HepG2 (cell line): ENCODE measurements around the gene TLCD1. TPM values are rescaled to one million over a fixed set of nuclear protein-coding genes. Genes with fewer than 3 reads are reported as not detected.

ENCODE experiments used
- ADNP ChIP-seq: sonication (generic); formaldehyde crosslinking; IDR thresholded peaks from 2 replicates; pipeline ENCODE4 v1.4.0; 2020; ENCODE audit warnings: missing genetic modification reagents
- CEBPG ChIP-seq: IDR thresholded peaks from 2 replicates; pipeline ENCODE4 v1.6.1; 2016
- ELF4 ChIP-seq: sonication (generic); formaldehyde crosslinking; IDR thresholded peaks from 2 replicates; pipeline ENCODE4 v1.5.0; 2020; ENCODE audit warnings: missing genetic modification reagents, mild to moderate bottlenecking, moderate library complexity, borderline replicate concordance
- FOXO1 ChIP-seq: sonication (generic); formaldehyde crosslinking; IDR thresholded peaks from 2 replicates; pipeline ENCODE4 v1.4.0; 2020; ENCODE audit warnings: missing genetic modification reagents
- GTF2F1 ChIP-seq: fragments of 150-350 bp; IDR thresholded peaks from 2 replicates; pipeline ENCODE4 v1.6.1; 2014; ENCODE audit warnings: low read length
- MTF2 ChIP-seq: sonication (generic); formaldehyde crosslinking; IDR thresholded peaks from 2 replicates; pipeline ENCODE4 v1.5.0; 2020; ENCODE audit warnings: missing genetic modification reagents, borderline replicate concordance
- NFKBIZ ChIP-seq: IDR thresholded peaks from 2 replicates; pipeline ENCODE4 v1.6.1; 2018; ENCODE audit warnings: missing genetic modification reagents, missing compliant biosample characterization
- NONO ChIP-seq, 2 experiments: fragments of 450-650 bp in 1 of 2; sonication (generic) in 1 of 2; formaldehyde crosslinking in 1 of 2; IDR thresholded peaks in 1 of 2; conservative IDR thresholded peaks in 1 of 2; 2 replicates each; pipeline versions ENCODE4 v1.6.1 to v1.8.0; 2017 to 2022; ENCODE audit warnings: mild to moderate bottlenecking in 1 of 2, missing genetic modification reagents in 1 of 2, moderate library complexity in 1 of 2
- PCBP1 ChIP-seq: fragments of 200-400 bp; formaldehyde crosslinking; IDR thresholded peaks from 2 replicates; pipeline ENCODE4 v1.6.1; 2017; ENCODE audit warnings: mild to moderate bottlenecking, low read depth, low read length, borderline replicate concordance
- RXRA ChIP-seq: sonication (generic); formaldehyde crosslinking; IDR thresholded peaks from 2 replicates; pipeline ENCODE4 v1.5.1; 2020; ENCODE audit warnings: missing genetic modification reagents
- SRSF4 ChIP-seq: fragments of 200-400 bp; formaldehyde crosslinking; IDR thresholded peaks from one replicate; pipeline ENCODE4 v1.6.1; 2018; ENCODE audit warnings: mild to moderate bottlenecking, low read depth, low read length, moderate library complexity; ENCODE audit not compliant: poor library complexity, severe bottlenecking
- ZKSCAN1 ChIP-seq: fragments of 150-350 bp; IDR thresholded peaks from 2 replicates; pipeline ENCODE4 v1.6.1; 2014; ENCODE audit warnings: low read length
- ZNF256 ChIP-seq: sonication (generic); formaldehyde crosslinking; conservative IDR thresholded peaks from 2 replicates; pipeline ENCODE4 v1.4.0; 2020; ENCODE audit warnings: missing genetic modification reagents
- ZNF446 ChIP-seq: sonication (generic); formaldehyde crosslinking; IDR thresholded peaks from 2 replicates; pipeline ENCODE4 v1.5.0; 2020; ENCODE audit warnings: mild to moderate bottlenecking, missing genetic modification reagents
- ZNF572 ChIP-seq: sonication (generic); formaldehyde crosslinking; IDR thresholded peaks from 2 replicates; pipeline ENCODE4 v1.5.1; 2020; ENCODE audit warnings: mild to moderate bottlenecking, missing genetic modification reagents
- ZNF614 ChIP-seq: IDR thresholded peaks from 2 replicates; pipeline ENCODE4 v1.6.1; 2018; ENCODE audit warnings: missing biosample characterization, missing genetic modification reagents, inconsistent platforms, borderline replicate concordance
- ZNF670 ChIP-seq: sonication (generic); formaldehyde crosslinking; IDR thresholded peaks from 2 replicates; pipeline ENCODE4 v1.8.0; 2022; ENCODE audit warnings: mild to moderate bottlenecking, missing genetic modification reagents, borderline replicate concordance
- ZNF703 ChIP-seq: sonication (generic); formaldehyde crosslinking; IDR thresholded peaks from 2 replicates; pipeline ENCODE4 v1.5.1; 2020; ENCODE audit warnings: missing genetic modification reagents, mild to moderate bottlenecking, moderate library complexity, borderline replicate concordance
- ZNF75D ChIP-seq: sonication (generic); formaldehyde crosslinking; IDR thresholded peaks from 2 replicates; pipeline ENCODE4 v1.8.1; 2023; ENCODE audit warnings: missing genetic modification reagents, mild to moderate bottlenecking, borderline replicate concordance
- ZNF788 ChIP-seq: sonication (generic); formaldehyde crosslinking; IDR thresholded peaks from 2 replicates; pipeline ENCODE4 v1.5.0; 2020; ENCODE audit warnings: mild to moderate bottlenecking, missing genetic modification reagents, borderline replicate concordance
- ZNF878 ChIP-seq: sonication (generic); formaldehyde crosslinking; IDR thresholded peaks from 2 replicates; pipeline ENCODE4 v1.8.1; 2023; ENCODE audit warnings: mild to moderate bottlenecking, missing genetic modification reagents, moderate library complexity
- polyA plus RNA-seq, 8 experiments: library from polyadenylated mRNA; depleted of rRNA in 3 of 8; stranded (reverse) in 7 of 8; unstranded in 1 of 8; fragments of >200 nt; fragmentation: Illumina TruSeq in 4 of 8; extraction: Trizol in 4 of 8; gene quantifications; 2 replicates each; pipeline versions ENCODE4 v1.2.1 to v1.2.3, GENCODE V29; 2011 to 2016; ENCODE audit warnings: low read depth in 4 of 8, missing spikeins in 1 of 8, mixed read lengths in 1 of 8; ENCODE audit not compliant: insufficient read depth in 1 of 8
- total RNA-seq, 5 experiments: library from RNA; depleted of rRNA; stranded (reverse); fragments of >200 nt; fragmentation: Illumina TruSeq; extraction: Trizol; gene quantifications; 2 replicates each; pipeline ENCODE4 v1.2.3, GENCODE V29; 2016; ENCODE audit warnings: low read depth in 1 of 5
- TF ChIP-seq, protein P1 (sequence below): sonication (generic); formaldehyde crosslinking; IDR thresholded peaks from 2 replicates; pipeline ENCODE4 v1.5.1; 2020; ENCODE audit warnings: missing genetic modification reagents, mild to moderate bottlenecking, borderline replicate concordance
- TF ChIP-seq, protein P2 (sequence below): sonication (generic); formaldehyde crosslinking; IDR thresholded peaks from 2 replicates; pipeline ENCODE4 v1.8.1; 2023; ENCODE audit warnings: mild to moderate bottlenecking, inconsistent platforms, moderate library complexity, missing genetic modification reagents, borderline replicate concordance
- TF ChIP-seq, protein P3 (sequence below): sonication (generic); formaldehyde crosslinking; IDR thresholded peaks from 2 replicates; pipeline ENCODE4 v1.8.0; 2022; ENCODE audit warnings: missing genetic modification reagents, mild to moderate bottlenecking, borderline replicate concordance

TLCD1 gene
- total and polyA plus RNA-seq, 2 of the 13 experiments (the other 11 are each of a cell fraction or from before 2014, with no cell fraction given): 14.9 to 19.6 TPM

DNA sequence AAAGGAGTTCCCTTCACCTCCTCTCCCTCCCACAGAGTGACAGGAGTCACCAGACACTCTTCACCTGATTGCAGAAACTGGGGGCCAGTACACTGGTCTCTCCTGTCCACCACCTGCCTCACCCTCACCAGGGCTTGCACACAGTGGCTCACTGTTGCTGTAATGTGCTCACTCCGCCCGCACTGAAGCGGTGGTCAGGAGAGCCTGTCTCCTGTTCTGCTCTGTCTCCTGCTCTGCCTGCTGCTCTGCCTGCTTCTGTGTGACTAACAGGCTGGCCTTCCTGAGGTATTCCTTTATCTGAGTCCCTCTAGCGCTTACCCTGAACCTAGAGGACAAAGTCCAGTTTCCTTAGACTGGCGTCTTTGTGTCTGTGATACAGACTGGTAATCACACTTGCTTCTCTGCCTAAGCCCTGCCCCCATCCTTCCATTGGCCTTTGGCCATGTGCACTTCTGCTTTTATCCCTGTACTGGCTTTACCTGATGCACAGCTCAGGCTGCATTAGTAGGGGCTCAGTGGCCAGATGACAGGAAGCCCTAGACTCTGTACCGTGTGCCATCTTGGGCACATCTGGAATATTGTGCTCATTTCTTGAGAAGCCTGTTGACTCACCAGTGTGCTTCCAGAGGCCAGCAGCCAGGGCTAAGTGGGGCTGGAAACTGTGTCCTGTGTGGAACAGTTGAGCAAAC, 27.6 kb downstream of the TLCD1 start (continued):
- TF ChIP-seq ZNF446 (CRISPR knock-in tag) (no peak), ZNF788 (CRISPR knock-in tag) (peak; percentile 83; the same call in 1 of the 2 replicates), ZNF614 (CRISPR knock-in tag) (peak; percentile 88), RXRA (CRISPR knock-in tag) (peak; percentile 71), ZNF256 (CRISPR knock-in tag) (no peak), ELF4 (CRISPR knock-in tag) (no peak), NFKBIZ (CRISPR knock-in tag) (peak; percentile 39; the same call in 1 of the 2 replicates), ZKSCAN1 (peak; percentile 66), ZNF670 (CRISPR knock-in tag) (no peak), ZNF703 (CRISPR knock-in tag) (no peak), SRSF4 (no peak), NONO (IDR thresholded peaks at IDR 0.05) (no peak), NONO (CRISPR knock-in tag; conservative IDR thresholded peaks at IDR 0.05) (peak; percentile 91), PCBP1 (no peak), GTF2F1 (no peak), ZNF572 (no peak), ADNP (no peak), FOXO1 (CRISPR knock-in tag) (peak; percentile 81; the same call in 1 of the 2 replicates), MTF2 (CRISPR knock-in tag) (no peak), ZNF878 (CRISPR knock-in tag) (peak; percentile 54; the same call in 1 of the 2 replicates), ZNF75D (CRISPR knock-in tag) (no peak), CEBPG (CRISPR knock-in tag) (peak; percentile 58)
- TF ChIP-seq, protein P1, sequence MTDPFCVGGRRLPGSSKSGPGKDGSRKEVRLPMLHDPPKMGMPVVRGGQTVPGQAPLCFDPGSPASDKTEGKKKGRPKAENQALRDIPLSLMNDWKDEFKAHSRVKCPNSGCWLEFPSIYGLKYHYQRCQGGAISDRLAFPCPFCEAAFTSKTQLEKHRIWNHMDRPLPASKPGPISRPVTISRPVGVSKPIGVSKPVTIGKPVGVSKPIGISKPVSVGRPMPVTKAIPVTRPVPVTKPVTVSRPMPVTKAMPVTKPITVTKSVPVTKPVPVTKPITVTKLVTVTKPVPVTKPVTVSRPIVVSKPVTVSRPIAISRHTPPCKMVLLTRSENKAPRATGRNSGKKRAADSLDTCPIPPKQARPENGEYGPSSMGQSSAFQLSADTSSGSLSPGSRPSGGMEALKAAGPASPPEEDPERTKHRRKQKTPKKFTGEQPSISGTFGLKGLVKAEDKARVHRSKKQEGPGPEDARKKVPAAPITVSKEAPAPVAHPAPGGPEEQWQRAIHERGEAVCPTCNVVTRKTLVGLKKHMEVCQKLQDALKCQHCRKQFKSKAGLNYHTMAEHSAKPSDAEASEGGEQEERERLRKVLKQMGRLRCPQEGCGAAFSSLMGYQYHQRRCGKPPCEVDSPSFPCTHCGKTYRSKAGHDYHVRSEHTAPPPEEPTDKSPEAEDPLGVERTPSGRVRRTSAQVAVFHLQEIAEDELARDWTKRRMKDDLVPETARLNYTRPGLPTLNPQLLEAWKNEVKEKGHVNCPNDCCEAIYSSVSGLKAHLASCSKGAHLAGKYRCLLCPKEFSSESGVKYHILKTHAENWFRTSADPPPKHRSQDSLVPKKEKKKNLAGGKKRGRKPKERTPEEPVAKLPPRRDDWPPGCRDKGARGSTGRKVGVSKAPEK (CRISPR knock-in tag): no peak
- TF ChIP-seq, protein P2, sequence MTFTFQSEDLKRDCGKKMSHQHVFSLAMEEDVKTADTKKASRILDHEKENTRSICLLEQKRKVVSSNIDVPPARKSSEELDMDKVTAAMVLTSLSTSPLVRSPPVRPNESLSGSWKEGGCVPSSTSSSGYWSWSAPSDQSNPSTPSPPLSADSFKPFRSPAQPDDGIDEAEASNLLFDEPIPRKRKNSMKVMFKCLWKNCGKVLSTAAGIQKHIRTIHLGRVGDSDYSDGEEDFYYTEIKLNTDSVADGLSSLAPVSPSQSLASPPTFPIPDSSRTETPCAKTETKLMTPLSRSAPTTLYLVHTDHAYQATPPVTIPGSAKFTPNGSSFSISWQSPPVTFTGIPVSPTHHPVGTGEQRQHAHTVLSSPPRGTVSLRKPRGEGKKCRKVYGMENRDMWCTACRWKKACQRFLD (CRISPR knock-in tag): no peak
- TF ChIP-seq, protein P3, sequence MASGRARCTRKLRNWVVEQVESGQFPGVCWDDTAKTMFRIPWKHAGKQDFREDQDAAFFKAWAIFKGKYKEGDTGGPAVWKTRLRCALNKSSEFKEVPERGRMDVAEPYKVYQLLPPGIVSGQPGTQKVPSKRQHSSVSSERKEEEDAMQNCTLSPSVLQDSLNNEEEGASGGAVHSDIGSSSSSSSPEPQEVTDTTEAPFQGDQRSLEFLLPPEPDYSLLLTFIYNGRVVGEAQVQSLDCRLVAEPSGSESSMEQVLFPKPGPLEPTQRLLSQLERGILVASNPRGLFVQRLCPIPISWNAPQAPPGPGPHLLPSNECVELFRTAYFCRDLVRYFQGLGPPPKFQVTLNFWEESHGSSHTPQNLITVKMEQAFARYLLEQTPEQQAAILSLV: peak; percentile 72; the same call in 1 of the 2 replicates
